SHP77 treated with DMSO at 0.1 percent for 48 hours (cell line): Measurements from ENCODE around the gene MAP1LC3C.

Experiments used
- DNase-seq: peaks from one replicate; lab custom pipeline; 2025; lab: John Stamatoyannopoulos, UW

MAP1LC3C gene

GRCh38 chr1:241999026-241999425 is at the start of gene MAP1LC3C:
MAP1LC3C (minus strand) TSS chr1:241999098; CDS start chr1:241999008, 90 bp downstream.
- no peak for DNase-seq

GRCh38 chr1:242043165-242043564 is 44.3 kb upstream of the MAP1LC3C start:
- DNase-seq, result no peak

- DNase-seq, result no peak
Measured at GRCh38 chr1:242034392-242034791, 35.5 kb upstream of the MAP1LC3C start.

GRCh38 chr1:242033447-242033846 is 34.5 kb upstream of the MAP1LC3C start:
- no peak for DNase-seq

GRCh38 chr1:242030071-242030470 is 31.2 kb upstream of the MAP1LC3C start:
- no peak for DNase-seq

GRCh38 chr1:242025681-242026080 is 26.8 kb upstream of the MAP1LC3C start:
- DNase-seq, result no peak

- no peak for DNase-seq
Measured at GRCh38 chr1:242023805-242024204, 24.9 kb upstream of the MAP1LC3C start.

GRCh38 chr1:242019018-242019417 is 20.1 kb upstream of the MAP1LC3C start:
- no peak for DNase-seq

- peak; percentile 32 for DNase-seq
Measured at GRCh38 chr1:242017580-242018233, 18.8 kb upstream of the MAP1LC3C start.

GRCh38 chr1:242016479-242016878 is 17.6 kb upstream of the MAP1LC3C start:
- no peak for DNase-seq

GRCh38 chr1:242011894-242012660 is 13.2 kb upstream of the MAP1LC3C start:
- no peak for DNase-seq

- no peak for DNase-seq
Measured at GRCh38 chr1:242008826-242009495, 10.1 kb upstream of the MAP1LC3C start.

- no peak for DNase-seq
Measured at GRCh38 chr1:242006976-242007375, 8.1 kb upstream of the MAP1LC3C start.

GRCh38 chr1:242005866-242006535 is 7.1 kb upstream of the MAP1LC3C start:
- no peak for DNase-seq

GRCh38 chr1:242004751-242005495 is 6.0 kb upstream of the MAP1LC3C start:
- no peak for DNase-seq

- DNase-seq, result no peak
Measured at GRCh38 chr1:242002510-242002909, 3.6 kb upstream of the MAP1LC3C start.

GRCh38 chr1:242002072-242002471 is 3.2 kb upstream of the MAP1LC3C start:
- no peak for DNase-seq

- DNase-seq, result no peak
Measured at GRCh38 chr1:242000434-242000833, 1.5 kb upstream of the MAP1LC3C start.

GRCh38 chr1:241998412-241998921 is 431 bp downstream of the MAP1LC3C start:
- peak; percentile 13 for DNase-seq

- no peak for DNase-seq
Measured at GRCh38 chr1:241997401-241997998, 1.4 kb downstream of the MAP1LC3C start.

GRCh38 chr1:241994171-241994570 is 4.7 kb downstream of the MAP1LC3C start:
- no peak for DNase-seq
